ENCODE results near the gene DNTTIP2.
"Not testable (repeated sequence)": the region's sequence is repeated elsewhere in the genome, so short reads cannot be mapped to it uniquely, and the experiment has no call there.

DNTTIP2 gene

DNA sequence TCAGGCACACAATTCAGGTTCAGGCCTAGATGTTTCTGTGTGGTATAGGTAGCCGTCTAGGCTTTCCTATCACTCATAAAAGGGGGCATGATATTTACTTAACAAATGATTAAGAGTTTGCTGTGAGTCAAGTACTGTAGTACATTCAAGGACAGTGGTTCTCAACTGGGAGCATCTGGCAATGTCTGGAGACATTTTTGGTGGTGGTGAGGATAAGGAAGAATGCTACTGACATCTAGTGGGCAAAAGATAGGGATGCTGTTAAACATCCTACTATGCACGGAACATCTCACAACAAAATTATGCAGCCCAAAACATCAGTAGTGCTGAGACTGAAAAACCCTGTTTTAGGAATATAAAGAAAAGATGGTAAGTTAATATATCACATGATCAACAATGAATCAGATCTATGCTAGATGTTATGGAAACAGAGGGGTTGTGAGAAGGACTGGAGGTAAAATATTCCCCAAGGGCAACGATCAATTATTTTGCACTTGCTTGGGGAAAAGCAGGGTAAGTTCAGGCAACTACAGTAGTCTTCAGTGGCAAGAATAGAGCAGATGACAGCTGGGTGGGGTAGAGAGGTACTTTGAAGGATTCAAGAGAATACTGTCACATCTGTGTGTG, 4.9 kb downstream of the DNTTIP2 start:
- no peak for DNase-seq (ENCODE audit: low read depth)

DNA sequence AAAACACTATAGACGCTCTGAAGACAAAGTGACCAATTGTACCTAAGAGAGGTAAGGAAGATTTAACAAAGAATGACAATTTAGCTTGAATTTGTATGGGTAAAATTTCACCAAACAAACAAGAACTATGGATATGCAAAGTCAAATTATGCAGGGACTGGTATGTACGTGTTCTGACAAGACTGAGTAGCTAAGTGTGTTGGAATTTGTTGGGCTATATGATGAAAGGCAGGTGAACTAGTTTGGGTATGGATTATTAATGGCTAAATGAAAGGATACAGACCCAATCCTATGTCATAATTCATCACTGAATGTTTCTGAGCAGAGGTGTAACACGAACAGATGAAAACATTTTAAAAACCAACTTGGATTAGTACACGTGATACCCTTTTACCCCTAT, 7.6 kb downstream of the DNTTIP2 start:
- DNase-seq (ENCODE audit: low read depth), result no peak

DNA sequence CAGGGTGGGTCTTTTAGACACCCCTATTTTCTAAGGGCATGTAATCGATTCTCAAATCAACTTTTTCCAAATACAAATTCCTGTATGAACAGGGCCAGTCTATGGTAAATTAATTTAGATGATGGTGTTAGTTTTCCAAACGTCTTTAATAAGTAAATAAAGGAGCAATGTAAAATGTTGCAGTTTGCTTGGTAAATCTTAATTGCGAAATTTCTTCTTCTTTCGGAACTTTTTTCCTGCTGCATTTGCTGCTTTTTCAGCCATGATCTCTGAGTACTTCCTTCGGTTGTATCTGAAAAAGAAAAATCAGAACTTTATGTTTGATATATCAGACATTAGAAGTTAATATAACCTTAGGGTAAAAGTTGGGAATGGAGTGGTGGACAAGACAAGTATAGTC, 9.4 kb downstream of the DNTTIP2 start:
- no peak for DNase-seq (ENCODE audit: low read depth)

GRCh38 chr1:93868492-93868891, 10.5 kb downstream of the DNTTIP2 start:
- not testable (repeated sequence) for DNase-seq (ENCODE audit: low read depth)

DNA sequence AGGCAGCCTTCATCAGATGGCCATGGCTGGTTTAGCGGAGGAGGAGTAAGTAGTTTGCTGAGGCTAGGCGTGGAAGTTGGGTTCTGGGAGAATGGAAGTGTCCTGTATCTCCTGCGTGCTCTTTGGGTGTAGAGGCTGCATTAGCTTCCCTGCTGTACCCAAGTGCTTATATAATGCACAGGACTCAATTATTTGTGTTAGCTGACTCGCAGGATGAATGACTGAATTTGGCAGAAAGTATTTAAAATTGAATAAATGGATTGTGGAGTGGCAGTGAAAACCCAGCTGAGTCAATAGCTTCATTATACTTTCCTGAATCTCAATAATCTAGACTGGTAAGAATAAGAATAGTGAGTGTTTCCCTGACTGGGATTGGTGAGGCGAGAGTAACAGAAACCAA, 13.8 kb downstream of the DNTTIP2 start:
- no peak for DNase-seq (ENCODE audit: low read depth)

DNA sequence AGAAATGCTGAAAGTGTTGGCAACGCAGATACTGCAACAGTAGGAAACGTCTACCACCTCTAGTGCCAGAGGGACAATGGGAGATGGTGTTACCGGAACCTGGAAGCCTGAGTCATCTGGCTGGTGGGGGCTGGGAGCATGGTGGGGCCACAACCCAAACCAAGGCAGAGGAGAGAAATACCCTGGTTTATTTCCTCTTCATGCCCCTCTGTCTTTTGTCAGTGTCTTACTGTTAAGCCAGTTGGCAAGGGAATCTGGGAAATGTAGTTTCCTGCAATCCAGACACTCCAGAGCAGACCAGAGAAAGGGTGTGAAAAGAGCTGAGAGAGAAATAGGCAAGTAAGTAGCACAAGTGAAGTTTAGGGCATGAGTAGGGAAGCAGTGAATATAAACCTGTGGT, 14.8 kb downstream of the DNTTIP2 start:
- no peak for DNase-seq (ENCODE audit: low read depth)

GRCh38 chr1:93857653-93858052, 21.4 kb downstream of the DNTTIP2 start:
- DNase-seq (ENCODE audit: low read depth), result not testable (repeated sequence)

GRCh38 chr1:93855983-93856382, 23.0 kb downstream of the DNTTIP2 start:
- DNase-seq (ENCODE audit: low read depth), result not testable (repeated sequence)

DNA sequence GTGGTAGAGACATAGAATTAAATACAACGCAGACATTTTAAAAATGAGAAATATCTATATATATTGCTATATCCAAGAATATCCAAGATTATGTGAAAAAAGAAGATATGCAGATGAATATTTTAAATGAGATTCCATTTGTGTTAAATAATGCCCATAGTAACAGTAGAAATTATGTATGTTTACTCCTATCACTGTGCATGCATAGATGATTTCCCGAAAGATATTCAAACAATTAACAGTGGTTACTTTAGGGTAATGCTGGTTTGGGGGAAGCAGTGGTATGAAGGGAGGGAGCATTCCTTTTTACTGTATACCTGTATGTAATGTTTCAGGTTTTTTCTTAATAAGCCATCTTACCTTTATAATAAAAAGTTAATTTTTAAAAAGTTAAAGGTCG, 25.1 kb downstream of the DNTTIP2 start:
- DNase-seq (ENCODE audit: low read depth), result no peak

DNA sequence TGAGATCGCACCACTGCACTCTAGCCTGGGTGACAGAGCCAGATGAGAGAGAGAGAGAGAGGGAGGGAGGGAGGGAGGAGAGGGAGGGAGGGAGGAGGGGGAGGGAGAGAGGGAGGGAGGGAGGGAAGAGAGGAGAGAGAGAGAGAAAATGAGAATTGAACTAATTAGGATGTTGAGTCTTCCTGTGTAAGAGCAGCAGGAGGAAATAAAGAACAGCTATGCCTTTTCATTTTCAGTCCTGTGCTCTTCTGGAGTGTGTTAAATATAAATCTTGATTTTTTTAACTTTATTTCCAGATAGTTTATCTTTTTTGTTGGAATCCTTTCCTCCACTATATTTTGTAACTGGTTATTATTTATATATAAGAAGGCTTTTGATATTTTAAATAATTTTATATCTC, 27.1 kb downstream of the DNTTIP2 start:
- no peak for DNase-seq (ENCODE audit: low read depth)

DNA sequence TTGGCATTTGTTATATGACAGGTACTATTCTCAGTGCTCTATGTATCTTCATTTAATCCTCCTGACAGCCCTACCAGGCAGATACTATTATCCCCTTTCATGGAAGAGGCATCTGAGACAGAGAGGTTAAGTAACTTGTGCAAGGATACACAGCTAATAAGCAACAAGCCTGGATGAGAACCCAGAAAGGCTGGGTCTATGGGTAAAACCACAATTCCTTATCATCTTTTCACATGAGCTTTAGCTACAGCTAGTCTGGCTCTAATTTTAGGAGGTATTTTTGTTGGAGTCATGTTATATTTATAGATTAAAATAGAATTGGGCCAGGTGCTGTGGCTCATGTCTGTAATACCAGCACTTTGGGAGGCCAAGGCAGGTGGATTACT, 27.7 kb downstream of the DNTTIP2 start:
- no peak for DNase-seq (ENCODE audit: low read depth)

DNA sequence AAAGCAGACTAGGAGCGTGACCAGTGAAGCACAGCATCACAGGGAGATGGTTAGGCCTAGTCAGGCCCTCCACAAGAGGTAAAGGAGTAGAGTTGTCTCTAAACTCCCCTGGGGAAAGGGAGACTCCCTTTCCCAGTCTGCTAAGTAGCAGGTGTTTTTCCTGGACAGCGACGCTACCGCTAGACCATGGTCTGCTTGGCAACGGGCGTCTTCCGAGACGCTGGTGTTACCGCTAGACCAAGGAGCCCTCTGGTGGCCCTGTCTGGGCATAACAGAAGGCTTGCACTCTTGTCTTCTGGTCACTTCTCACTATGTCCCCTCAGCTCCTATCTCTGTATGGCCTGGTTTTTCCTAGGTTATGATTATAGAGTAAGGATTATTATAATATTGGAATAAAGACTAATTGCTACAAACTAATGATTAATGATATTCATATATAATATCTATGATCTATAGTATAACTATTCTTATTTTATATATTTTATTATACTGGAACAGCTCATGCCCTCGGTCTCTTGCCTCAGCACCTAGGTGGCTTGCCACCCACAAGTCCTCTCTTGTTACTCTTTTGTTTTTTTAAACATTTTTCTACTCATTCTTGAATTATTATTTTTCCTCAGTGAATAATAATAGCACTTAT, 28.2 kb downstream of the DNTTIP2 start:
- not testable (repeated sequence) for DNase-seq (ENCODE audit: low read depth)

- no peak for DNase-seq (ENCODE audit: low read depth)
These were observed 30.6 kb downstream of the DNTTIP2 start for GRCh38 chr1:93848350-93848883.

- peak; percentile 60 for DNase-seq (ENCODE audit: low read depth)
These were observed 31.2 kb downstream of the DNTTIP2 start for GRCh38 chr1:93847811-93848288.

DNA sequence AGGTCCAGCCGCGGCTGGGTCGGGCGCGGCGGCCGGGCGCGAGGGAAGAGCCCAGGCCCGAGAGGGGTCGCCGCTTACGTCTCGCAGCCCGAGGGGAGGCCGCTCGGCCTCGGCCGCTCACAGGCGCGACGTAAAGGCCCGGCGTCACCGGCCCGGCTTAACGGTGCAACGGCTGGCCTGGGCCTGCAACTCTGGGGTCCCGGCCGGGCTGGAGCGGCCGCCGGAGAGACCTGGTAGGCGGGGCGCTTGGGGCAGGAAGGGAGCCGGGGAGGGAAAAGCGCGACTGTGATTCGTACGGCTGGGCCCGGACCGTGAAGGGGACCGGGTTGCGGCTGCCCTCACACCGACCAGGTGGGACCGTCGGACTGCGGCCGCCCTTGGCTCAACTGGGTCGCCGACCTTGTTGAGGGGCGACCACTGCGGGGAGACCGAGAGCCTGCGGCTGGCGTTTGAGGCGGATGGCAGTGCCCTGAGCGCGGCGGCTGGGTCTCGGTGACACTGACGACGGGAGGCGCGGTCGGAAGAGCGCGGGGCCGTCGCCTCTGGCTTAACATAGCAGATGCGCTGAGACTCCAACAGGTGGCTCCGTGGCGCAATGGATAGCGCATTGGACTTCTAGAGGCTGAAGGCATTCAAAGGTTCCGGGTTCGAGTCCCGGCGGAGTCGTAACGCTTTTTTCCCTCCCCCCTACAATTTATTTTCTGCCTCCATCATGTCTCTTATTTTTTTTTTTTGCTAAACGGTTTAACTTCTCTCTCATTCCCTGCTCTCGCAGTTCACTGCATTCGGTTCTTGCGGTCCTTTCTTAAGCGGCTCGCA, 31.8 kb downstream of the DNTTIP2 start:
- DNase-seq (ENCODE audit: low read depth), result peak; percentile 83

DNA sequence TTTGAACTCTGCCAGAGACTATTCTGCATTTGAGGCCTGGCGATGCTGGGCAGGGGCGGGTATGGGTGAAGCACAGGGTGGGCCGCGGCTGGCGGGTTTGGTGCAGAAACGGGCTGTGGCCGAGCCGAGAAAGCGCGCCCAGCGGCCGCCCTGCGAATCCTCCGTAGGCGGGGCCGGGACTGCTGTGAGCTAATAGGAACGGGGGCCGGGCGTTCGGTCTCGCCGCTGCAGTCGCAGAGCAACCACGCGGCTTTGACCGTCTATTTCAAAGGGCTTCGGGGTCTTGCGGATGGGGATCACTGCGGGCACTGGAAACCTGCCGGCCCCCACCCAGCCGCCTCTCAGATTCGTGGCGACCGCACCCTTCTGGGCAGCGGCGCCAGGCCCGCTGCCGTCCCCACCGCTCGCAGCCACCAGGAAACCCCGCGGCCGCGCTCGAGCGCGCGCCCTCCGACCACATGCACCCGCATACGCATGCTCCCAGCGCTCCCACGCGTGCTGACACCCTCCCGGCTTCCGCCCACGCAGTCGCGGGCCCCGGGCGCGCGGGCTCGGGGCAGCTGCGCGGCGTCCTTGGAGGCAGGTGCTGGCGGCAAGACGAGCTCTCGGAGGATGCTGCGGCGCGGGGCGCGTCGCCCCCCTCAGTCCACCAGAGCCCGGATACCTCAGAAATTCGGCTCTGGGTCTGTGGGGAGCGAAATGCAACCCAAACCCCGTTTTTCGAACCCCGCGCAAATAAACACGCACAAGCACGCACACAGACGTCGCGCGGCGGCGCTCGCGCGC, 32.6 kb downstream of the DNTTIP2 start:
- DNase-seq (ENCODE audit: low read depth), result peak; percentile 79

GRCh38 chr1:93845538-93846205, 33.3 kb downstream of the DNTTIP2 start:
- DNase-seq (ENCODE audit: low read depth), result no peak

- DNase-seq (ENCODE audit: low read depth), result no peak
These were observed 34.6 kb downstream of the DNTTIP2 start for GRCh38 chr1:93844262-93845045.

DNA sequence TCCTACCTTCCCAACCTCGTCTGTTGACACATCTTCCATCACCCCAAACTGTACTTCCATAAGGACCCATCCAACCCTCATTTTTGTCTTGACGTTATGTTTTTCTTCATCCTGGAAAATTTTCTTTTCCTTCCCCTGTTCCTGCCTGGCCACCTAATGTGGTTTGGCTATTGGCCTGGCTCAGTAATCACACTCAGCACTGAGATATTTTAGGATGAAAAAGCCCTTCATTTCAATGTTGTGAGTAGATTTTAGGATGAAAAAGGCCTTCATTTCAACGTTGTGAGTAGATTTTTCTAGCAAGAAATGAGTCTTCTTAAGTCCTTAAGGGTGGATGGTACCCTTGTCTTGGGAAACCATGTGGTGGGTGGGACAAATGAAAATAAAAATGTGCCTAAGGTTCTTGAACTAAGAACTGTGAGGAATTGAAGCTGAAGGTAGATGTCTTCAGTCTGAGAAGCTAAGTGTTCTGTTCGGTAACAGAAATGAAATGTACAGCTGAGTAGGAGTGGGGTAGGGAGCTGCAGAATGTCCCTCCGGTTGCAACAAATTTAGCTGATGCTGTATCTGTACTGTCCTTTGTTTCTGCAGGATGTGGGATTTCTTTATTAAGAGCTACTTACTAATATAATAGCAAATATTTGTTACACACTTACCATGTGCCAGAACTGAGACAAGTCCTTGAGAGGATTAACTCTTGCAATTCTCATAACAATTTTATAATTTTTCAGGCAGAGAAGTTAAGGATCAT, 36.1 kb downstream of the DNTTIP2 start:
- no peak for DNase-seq (ENCODE audit: low read depth)

DNA sequence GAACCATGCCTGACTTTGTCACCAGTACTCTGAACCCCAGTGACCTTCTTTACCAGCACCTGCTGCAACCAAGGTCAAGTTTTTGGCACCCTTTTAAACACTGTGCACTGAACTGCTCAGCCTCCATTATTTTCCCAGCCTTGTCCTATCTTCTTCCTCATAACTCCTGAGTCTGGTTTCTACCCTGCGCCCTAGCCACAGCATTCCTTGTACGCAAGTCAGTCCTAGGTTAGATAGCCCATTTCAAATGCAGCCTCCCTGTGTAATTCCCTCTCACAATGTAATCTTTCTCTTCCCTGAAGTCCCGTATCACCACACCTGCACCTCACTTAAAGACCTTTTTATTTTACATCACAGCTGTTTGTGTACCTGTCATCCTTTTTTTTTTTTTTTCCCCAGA, 37.2 kb downstream of the DNTTIP2 start:
- DNase-seq (ENCODE audit: low read depth), result no peak
